COR-L47 (cell line): ENCODE measurements around the gene FOXD1.
"Not testable (repeated sequence)": the region's sequence is repeated elsewhere in the genome, so short reads cannot be mapped to it uniquely, and the experiment has no call there.

Experiments used
- DNase-seq: peaks from one replicate; lab custom pipeline; 2025; lab: John Stamatoyannopoulos, UW

The FOXD1 gene

GRCh38 chr5:73415171-73415570 lies 33.4 kb downstream of the FOXD1 start:
- no peak for DNase-seq

- DNase-seq = no peak
These were observed 36.0 kb downstream of the FOXD1 start for GRCh38 chr5:73412597-73412988.

- no peak for DNase-seq
These were observed 36.5 kb downstream of the FOXD1 start for GRCh38 chr5:73411936-73412596.

GRCh38 chr5:73409927-73410326 lies 38.6 kb downstream of the FOXD1 start:
- not testable (repeated sequence) for DNase-seq

GRCh38 chr5:73405691-73406090 lies 42.9 kb downstream of the FOXD1 start:
- no peak for DNase-seq

- no peak for DNase-seq
These were observed 48.8 kb downstream of the FOXD1 start for GRCh38 chr5:73399775-73400174.
